ENCODE results near the gene HNF4A. TPM values are rescaled to one million over a fixed set of nuclear protein-coding genes. Genes with fewer than 3 reads are reported as not detected.

The HNF4A gene
- total RNA-seq, 2 donors from 2014 or later, result 0.78 TPM; not detected in 1

- TF ChIP-seq CTCF (IDR thresholded peaks at IDR 0.05), result no peak
- H3K4me1 ChIP-seq (ENCODE audit: control insufficient read depth in 1 of 2, low read depth in 2 of 2), result peaks cover 0 to 13% of the 10 kb centered on the region in 2 donors
- H3K27me3 ChIP-seq (replicated peaks; ENCODE audit: insufficient read depth), result no peaks in the 10 kb centered on the region
- peak overlapping the region; percentile 89 to 95 for H3K27ac ChIP-seq
- H3K4me3 ChIP-seq, result peak overlapping the region; percentile 96
- ATAC-seq (ENCODE audit: insufficient number of reproducible peaks, low FRiP score, low read depth), result no peak
- no peaks in the 10 kb centered on the region for H3K36me3 ChIP-seq
- H3K9me3 ChIP-seq, result no peaks in the 10 kb centered on the region
- DNase-seq (ENCODE audit: low spot score), result no peak
Observed at GRCh38 chr20:44475372-44475693, 119.8 kb downstream of the HNF4A start.

- peak; percentile 36 for ATAC-seq (ENCODE audit: insufficient number of reproducible peaks, low FRiP score, low read depth)
- peaks cover 0 to 13% of the 10 kb centered on the region in 2 donors for H3K4me1 ChIP-seq (ENCODE audit: control insufficient read depth in 1 of 2, low read depth in 2 of 2)
- H3K27ac ChIP-seq, result peak within 1 kb of the TSS; percentile 89 to 95
- DNase-seq (ENCODE audit: low spot score), result peak; percentile 36
- H3K27me3 ChIP-seq (replicated peaks; ENCODE audit: insufficient read depth), result no peaks in the 10 kb centered on the region
- H3K36me3 ChIP-seq, result no peaks in the 10 kb centered on the region
- H3K9me3 ChIP-seq, result no peaks in the 10 kb centered on the region
- peak within 1 kb of the TSS; percentile 96 for H3K4me3 ChIP-seq
- TF ChIP-seq CTCF (IDR thresholded peaks at IDR 0.05), result no peak
Observed at GRCh38 chr20:44475694-44476560, 120.4 kb downstream of the HNF4A start, which contains the start of gene TTPAL. Gene TTPAL, plus strand, starts transcription at chr20:44475874. Its CDS starts 4,126 bp downstream, at chr20:44480000.

GRCh38 chr20:44477151-44477550, 121.7 kb downstream of the HNF4A start:
- Histone ChIP-seq H3K9me3 (no peaks in the 10 kb centered on the region), H3K27me3 (replicated peaks; ENCODE audit: insufficient read depth) (no peaks in the 10 kb centered on the region), H3K4me3 (no peak overlapping the region), H3K27ac (peak overlapping the region in 1 of 2 donors; percentile 95), H3K4me1 (ENCODE audit: control insufficient read depth in 1 of 2, low read depth in 2 of 2) (peaks cover 0 to 13% of the 10 kb centered on the region in 2 donors), H3K36me3 (peaks cover 6% of the 10 kb centered on the region)
- no peak for TF ChIP-seq CTCF (IDR thresholded peaks at IDR 0.05)
- ATAC-seq (ENCODE audit: insufficient number of reproducible peaks, low FRiP score, low read depth) (no peak), DNase-seq (ENCODE audit: low spot score) (no peak)

- Histone ChIP-seq H3K27me3 (replicated peaks; ENCODE audit: insufficient read depth) (no peaks in the 10 kb centered on the region), H3K4me3 (no peak overlapping the region), H3K9me3 (no peaks in the 10 kb centered on the region), H3K36me3 (peaks cover 10% of the 10 kb centered on the region), H3K4me1 (ENCODE audit: control insufficient read depth in 1 of 2, low read depth in 2 of 2) (peaks cover 0 to 13% of the 10 kb centered on the region in 2 donors), H3K27ac (no peak overlapping the region)
- ATAC-seq (ENCODE audit: insufficient number of reproducible peaks, low FRiP score, low read depth), result no peak
- no peak for DNase-seq (ENCODE audit: low spot score)
- no peak for TF ChIP-seq CTCF (IDR thresholded peaks at IDR 0.05)
Observed at GRCh38 chr20:44478206-44478605, 122.7 kb downstream of the HNF4A start.

GRCh38 chr20:44479643-44480042, 124.1 kb downstream of the HNF4A start:
- peaks cover 14% of the 10 kb centered on the region for H3K36me3 ChIP-seq
- no peak for ATAC-seq (ENCODE audit: insufficient number of reproducible peaks, low FRiP score, low read depth)

More at GRCh38 chr20:44479643-44480042, 124.1 kb downstream of the HNF4A start:
- no peak for TF ChIP-seq CTCF (IDR thresholded peaks at IDR 0.05)
- Histone ChIP-seq H3K27ac (no peak overlapping the region), H3K9me3 (no peaks in the 10 kb centered on the region), H3K27me3 (replicated peaks; ENCODE audit: insufficient read depth) (no peaks in the 10 kb centered on the region), H3K4me1 (ENCODE audit: control insufficient read depth in 1 of 2, low read depth in 2 of 2) (peaks cover 0 to 13% of the 10 kb centered on the region in 2 donors), H3K4me3 (no peak overlapping the region)
- DNase-seq (ENCODE audit: low spot score), result no peak
